GM19023 (cell line): ENCODE data around the gene BTBD2.

ENCODE experiments used
- ATAC-seq: cut with Tn5 transposase; IDR thresholded peaks from one replicate; pipeline ENCODE4 v1.9.1; 2021; ENCODE audit warnings: mild to moderate bottlenecking, moderate library complexity; ENCODE audit not compliant: unreplicated experiment

BTBD2 gene

GRCh38 chr19:2050991-2051772, 35.7 kb upstream of the BTBD2 start, which contains the start of gene MKNK2:
Gene MKNK2, minus strand, starts transcription at chr19:2051244. Its CDS starts 393 bp downstream, at chr19:2050851.
- peak; percentile 52 for ATAC-seq

DNA sequence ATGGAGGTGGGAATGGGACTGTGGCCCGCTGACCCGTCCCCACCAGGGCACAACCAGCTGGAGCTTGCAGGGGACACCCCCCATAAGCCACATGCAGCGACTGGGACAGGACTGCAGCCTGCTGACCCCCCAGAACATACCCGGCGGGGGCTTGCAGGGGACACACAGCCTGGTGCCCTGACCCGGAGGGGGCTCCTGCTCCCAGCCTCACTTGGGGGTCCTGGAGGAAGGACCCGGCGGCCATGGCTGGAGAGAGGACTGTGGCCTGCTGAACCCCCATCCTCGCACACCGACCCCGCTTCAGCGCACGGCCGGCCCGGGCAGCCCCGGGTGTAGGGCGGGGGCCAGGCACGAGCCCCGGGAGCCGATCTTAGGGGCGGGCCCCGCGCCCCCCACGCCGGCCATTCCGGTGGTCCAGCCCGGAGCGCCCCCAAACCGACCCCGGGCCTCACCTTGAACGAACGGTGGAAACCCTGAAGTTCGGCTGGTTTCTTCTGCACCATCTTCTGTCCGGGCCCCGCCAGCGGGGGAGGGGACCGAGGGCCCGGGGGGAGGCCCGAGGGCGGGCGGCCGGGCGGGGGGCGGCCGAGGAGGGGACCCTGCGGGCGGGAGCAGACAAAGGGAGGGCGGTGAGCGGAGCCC, 35.0 kb upstream of the BTBD2 start:
- peak; percentile 3 for ATAC-seq

DNA sequence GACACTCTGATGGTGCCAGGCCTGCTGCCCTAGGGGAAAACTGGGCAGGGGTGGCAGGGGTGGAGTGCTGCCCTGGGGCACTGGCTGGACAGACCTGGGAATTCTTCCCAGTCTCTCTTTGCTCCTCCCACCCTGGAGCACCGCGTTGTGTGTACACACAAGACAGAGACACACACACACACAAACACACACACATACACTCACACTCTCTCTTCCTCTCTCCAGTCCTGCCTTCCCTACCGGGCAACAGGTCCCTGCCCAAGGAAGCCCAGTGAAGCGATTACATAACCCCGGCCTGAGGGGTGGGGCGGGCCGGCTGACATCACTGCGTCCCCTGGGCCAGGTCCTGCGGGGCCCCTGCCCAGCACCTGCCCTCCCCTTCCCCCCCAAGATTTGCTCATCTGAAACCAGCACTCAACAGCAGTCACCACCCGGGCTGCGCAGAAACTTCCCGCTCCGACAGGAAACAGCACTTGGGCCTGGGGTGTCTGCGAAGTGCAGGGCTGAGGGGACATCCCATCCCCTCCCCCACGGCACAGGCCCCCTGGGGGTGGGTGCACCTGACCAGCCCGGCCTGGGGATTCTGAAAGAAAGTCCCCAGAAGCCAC, 34.3 kb upstream of the BTBD2 start:
- ATAC-seq: peak; percentile 6

DNA sequence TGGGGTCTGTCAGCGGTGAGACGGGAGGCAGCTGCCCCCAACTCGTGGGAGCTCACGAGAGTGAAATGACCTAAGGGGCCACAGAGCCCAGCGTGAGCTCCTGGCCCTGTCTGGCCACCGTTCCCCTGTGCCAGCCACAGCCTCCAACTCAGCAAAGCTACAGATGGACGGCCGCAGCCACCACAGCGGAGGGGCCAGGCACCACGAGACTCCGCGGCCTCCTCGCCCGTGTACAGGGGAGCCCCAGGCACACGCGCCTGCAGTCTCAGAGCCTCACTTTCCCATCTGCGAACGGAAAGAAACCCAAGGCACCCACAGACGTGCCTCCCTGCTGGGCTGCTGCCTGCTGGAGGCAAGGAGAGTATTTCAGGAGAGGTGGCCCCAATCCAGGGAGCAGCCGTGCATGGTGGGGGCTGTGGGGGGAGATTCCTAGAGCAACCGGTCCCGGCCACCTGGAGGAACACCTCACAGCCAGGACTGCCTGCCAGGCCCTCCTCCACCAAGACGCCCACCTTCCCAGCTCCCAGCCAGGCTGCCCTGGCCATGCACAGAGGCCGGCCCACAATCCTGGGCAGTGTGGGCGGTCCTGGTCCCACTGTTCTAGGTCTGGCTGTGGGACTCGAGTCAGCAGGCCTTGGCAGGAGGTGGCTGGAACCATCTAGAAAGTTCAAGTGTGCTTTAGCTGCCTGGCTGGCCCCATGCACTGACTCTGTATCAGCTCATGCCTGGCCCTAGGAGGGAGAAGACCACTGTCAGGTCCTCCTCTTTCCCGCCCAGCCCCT, 33.6 kb upstream of the BTBD2 start:
- ATAC-seq: no peak

DNA sequence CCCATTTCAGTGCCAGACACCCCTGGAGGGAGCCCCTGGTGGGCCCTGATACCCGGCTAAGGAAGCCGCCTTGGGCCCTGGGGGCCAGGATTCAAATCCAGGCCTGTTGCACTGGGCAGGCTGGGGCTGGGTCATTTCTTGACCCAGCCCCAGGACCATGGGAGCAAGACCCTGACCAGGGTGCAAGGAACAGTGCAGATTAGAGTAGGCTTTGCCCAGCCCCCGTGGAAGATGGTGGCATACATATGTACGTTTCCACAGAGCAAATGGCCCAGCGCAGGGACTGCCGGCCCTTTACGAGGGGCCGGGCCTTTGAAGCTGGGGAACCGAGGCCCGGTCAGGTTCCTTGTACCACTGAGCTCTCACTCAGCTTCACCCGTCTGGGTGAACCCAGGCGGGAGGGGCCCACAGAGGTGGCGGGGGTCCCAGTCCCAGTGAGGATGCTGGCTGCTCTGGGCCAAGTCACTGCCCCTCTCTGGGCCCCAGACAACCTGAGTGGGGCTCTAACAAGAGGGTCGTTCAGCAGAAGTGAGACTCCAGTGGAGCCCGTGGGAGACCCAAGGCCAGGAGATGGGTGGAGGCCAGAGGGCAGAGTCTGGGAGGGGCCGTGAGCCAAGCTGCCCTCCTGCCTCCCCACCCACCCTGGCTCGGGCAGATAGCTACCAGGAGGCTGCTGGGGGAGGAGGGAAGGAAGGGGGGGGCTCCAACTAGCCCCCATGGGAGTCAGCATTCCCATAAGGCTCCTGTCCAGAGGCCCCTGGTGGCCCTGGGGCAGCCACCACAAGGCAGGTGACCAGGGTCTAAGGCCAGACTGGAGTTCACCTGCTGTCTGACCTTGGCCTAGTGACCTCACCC, 32.8 kb upstream of the BTBD2 start:
- no peak for ATAC-seq

GRCh38 chr19:2047449-2048103, 32.1 kb upstream of the BTBD2 start:
- no peak for ATAC-seq

- ATAC-seq: no peak
Observed at GRCh38 chr19:2047076-2047448, 31.5 kb upstream of the BTBD2 start.

DNA sequence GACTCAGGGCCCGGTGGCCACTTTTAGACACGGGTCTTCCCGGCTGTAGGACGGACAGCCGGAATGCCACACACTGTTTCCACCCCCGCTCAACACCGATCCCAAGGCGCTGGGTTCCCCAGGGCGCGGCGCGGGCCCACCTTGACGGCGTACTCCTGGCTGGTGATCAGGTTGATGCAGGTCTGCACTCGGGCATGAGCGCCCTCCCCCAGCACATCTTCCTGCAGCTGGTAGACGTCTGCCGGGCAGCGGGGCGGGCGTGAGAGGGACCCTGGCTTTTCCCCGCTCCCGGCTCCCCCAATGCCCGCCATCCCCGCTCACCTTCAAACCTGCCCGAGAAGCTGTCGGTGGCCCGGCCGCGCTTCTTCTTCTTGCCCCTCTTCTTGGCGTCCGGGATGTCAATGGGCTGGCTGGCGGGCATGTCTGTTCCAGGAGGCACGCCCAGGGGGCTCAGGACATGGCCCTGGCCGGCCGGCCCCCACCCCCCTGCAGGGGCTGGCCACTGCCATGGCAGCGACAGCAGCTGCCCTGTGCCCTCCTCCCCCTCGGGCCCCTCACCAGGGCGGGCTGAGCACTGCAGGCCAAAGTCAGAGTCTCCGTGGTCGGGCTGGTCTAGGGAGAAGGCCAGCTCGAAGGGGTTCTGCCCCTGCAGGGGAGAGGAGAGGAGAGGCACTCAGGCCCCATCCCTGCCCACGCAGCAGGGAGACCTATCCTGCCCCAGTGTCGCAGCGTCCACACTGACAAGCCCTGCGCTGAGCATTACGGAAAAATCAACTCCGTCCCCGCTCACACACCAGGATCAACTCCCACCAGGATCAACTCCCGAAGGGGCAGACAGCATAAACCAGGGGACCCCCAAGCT, 30.8 kb upstream of the BTBD2 start:
- ATAC-seq: no peak

DNA sequence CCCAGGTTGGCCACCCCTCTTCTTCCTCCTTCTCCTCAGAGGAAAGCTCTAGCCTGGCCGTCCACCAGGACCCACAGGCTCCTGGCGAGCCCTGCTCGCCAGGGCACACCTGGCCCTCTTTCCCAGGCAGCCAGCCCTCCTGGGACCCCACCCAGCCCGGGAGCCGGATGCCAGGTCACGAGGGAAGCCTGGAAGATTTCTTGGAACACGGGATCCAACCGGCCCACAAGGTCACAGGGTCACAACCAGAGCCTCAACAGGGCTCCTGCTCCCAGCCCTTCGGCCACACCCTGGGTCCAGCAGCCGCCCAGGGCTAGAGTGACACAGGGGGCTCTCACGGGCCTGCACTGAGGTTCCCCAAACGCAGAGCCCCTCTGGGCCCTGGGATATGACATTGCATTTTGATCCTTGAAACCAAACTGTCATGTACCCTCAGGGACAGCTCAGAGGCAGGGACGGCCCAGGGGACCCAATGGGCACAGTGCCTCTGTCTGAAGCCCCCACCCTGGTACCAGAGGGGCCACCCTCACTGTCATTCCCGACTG, 30.1 kb upstream of the BTBD2 start:
- ATAC-seq: no peak

GRCh38 chr19:2044709-2045500, 29.4 kb upstream of the BTBD2 start:
- ATAC-seq: no peak

GRCh38 chr19:2043961-2044708, 28.6 kb upstream of the BTBD2 start:
- no peak for ATAC-seq

DNA sequence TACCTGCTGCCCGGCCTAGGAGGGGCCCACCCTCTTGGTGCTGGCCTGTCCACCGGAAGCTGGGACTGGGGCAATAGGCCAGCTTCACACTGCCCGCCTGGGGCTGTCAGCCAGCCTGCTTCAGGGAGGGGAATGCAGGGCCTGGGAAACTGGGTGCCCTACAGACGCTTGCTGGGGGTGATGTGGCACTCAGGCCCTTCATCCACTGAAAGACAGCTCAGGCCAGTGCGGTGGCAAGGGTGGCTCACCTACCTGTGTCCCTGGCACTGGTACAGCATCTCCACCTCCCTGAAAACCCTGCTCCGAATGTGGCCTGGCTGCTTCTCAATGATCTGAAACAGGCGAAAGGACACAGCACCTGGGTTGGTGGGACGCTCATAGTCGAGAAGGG, 27.7 kb upstream of the BTBD2 start:
- ATAC-seq: no peak

GRCh38 chr19:2042485-2043250, 27.2 kb upstream of the BTBD2 start:
- ATAC-seq: no peak

GRCh38 chr19:2041683-2042484, 26.4 kb upstream of the BTBD2 start:
- ATAC-seq: peak; percentile 68

DNA sequence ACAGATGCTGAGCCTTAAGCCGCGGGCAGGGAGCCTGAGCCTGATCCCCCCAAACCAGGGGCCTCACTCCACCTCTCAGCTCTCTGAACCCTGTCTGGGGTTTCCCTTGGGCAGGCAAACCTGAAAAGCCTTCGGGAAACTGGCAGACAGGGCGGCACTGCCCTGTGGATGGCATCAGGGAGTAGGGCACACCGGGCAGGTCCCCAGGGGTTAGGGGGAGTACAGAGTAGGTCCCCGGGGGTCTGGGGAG, 25.8 kb upstream of the BTBD2 start:
- ATAC-seq: no peak
